Ishikawa (cell line): ENCODE measurements around the gene MMP10.

Experiments
- CEBPB ChIP-seq: IDR thresholded peaks from 2 replicates; pipeline ENCODE4 v1.6.1; 2012
- EGR1 ChIP-seq: IDR thresholded peaks from 2 replicates; pipeline ENCODE4 v1.6.1; 2012
- EP300 ChIP-seq: IDR thresholded peaks from 2 replicates; pipeline ENCODE4 v1.6.1; 2012; ENCODE audit warnings: borderline replicate concordance
- FOXM1 ChIP-seq: IDR thresholded peaks from 2 replicates; pipeline ENCODE4 v1.6.1; 2012; ENCODE audit warnings: low read depth, borderline replicate concordance
- MAX ChIP-seq: IDR thresholded peaks from 2 replicates; pipeline ENCODE4 v1.6.1; 2012
- NFIC ChIP-seq: IDR thresholded peaks from 2 replicates; pipeline ENCODE4 v1.6.1; 2012
- RAD21 ChIP-seq: IDR thresholded peaks from 2 replicates; pipeline ENCODE4 v1.6.1; 2012; ENCODE audit warnings: low read depth
- REST ChIP-seq: IDR thresholded peaks from 2 replicates; pipeline ENCODE4 v1.6.1; 2012; ENCODE audit warnings: low read depth, mild to moderate bottlenecking
- YY1 ChIP-seq: IDR thresholded peaks from 2 replicates; pipeline ENCODE4 v1.6.1; 2012; ENCODE audit warnings: low read depth
- ZBTB7A ChIP-seq: IDR thresholded peaks from 2 replicates; pipeline ENCODE4 v1.6.1; 2012; ENCODE audit warnings: low read depth

GRCh38 chr11:102819491-102819890 lies 39.1 kb upstream of the MMP10 start:
- TF ChIP-seq EGR1 (no peak), MAX (no peak), RAD21 (no peak), ZBTB7A (no peak), YY1 (no peak), REST (no peak), CEBPB (no peak), EP300 (no peak), NFIC (no peak), FOXM1 (no peak)
